ENCODE results near the gene CDK13. TPM values are rescaled to one million over a fixed set of nuclear protein-coding genes. Genes with fewer than 3 reads are reported as not detected.

Gene CDK13
- total and polyA plus RNA-seq, 3 experiments from 2014 or later = 43.2 to 45.8 (median 43.9) TPM

GRCh38 chr7:39950473-39951225, 593 bp downstream of the CDK13 start:
- H3K9me3 Mint-ChIP-seq = peaks cover 0 to 1% (median 0%) of the 10 kb centered on the region in 5 donors
- no peaks in the 10 kb centered on the region for H3K27me3 ChIP-seq (ENCODE audit: insufficient read depth, low read length, poor library complexity, severe bottlenecking)
- H3K27me3 Mint-ChIP-seq = peaks cover 0 to 6% of the 10 kb centered on the region in 2 donors
- peak; percentile 28 to 63 (median 50) for DNase-seq
- H3K9me3 ChIP-seq (ENCODE audit: low read length) = no peaks in the 10 kb centered on the region
- H3K4me1 ChIP-seq (ENCODE audit: insufficient read depth, low read length) = peaks cover 37% of the 10 kb centered on the region
- peaks cover 52 to 64% (median 61%) of the 10 kb centered on the region in 3 donors for H3K4me1 Mint-ChIP-seq
- no peaks in the 10 kb centered on the region for H3K36me3 ChIP-seq (ENCODE audit: insufficient read depth, low read length)
- peak overlapping the region; percentile 93 for H3K27ac ChIP-seq (ENCODE audit: low read depth, low read length)
- ChIA-PET CTCF (interaction anchor here (0.9 to 5.8 kb wide), 11 partner anchors 9 to 370 kb away, joined by 3 to 45 read pairs (median 5); partner anchors contain the start of genes MPLKIP and SUGCT), POLR2A (interaction anchor here (0.6 to 2.5 kb wide), 8 partner anchors 28 to 1774 kb away, joined by 3 to 14 read pairs (median 4); partner anchors contain the start of genes MPLKIP, RALA and SUGCT)
- peaks cover 0 to 30% (median 1%) of the 10 kb centered on the region in 3 donors for H3K36me3 Mint-ChIP-seq
- H3K27ac Mint-ChIP-seq = peak overlapping the region; percentile 87 to 100 (median 98)
- H3K4me3 Mint-ChIP-seq = peak overlapping the region; percentile 88 to 99 (median 98)
- H3K4me3 ChIP-seq (ENCODE audit: low read length) = peak overlapping the region; percentile 85

GRCh38 chr7:39951226-39952194, 1.5 kb downstream of the CDK13 start:
- Histone ChIP-seq H3K4me1 (ENCODE audit: insufficient read depth, low read length) (peaks cover 43% of the 10 kb centered on the region), H3K27ac (ENCODE audit: low read depth, low read length) (peak overlapping the region; percentile 93), H3K4me3 (ENCODE audit: low read length) (peak overlapping the region; percentile 89), H3K9me3 (ENCODE audit: low read length) (no peaks in the 10 kb centered on the region), H3K27me3 (ENCODE audit: insufficient read depth, low read length, poor library complexity, severe bottlenecking) (no peaks in the 10 kb centered on the region), H3K36me3 (ENCODE audit: insufficient read depth, low read length) (no peaks in the 10 kb centered on the region)
- Mint-ChIP-seq H3K4me1 (peaks cover 57 to 72% (median 70%) of the 10 kb centered on the region in 3 donors), H3K27me3 (peaks cover 0 to 6% of the 10 kb centered on the region in 2 donors), H3K4me3 (peak overlapping the region; percentile 94 to 98 (median 98)), H3K27ac (peak overlapping the region; percentile 94 to 98 (median 96)), H3K36me3 (peaks cover 0 to 33% (median 1%) of the 10 kb centered on the region in 3 donors), H3K9me3 (peaks cover 0 to 1% (median 0%) of the 10 kb centered on the region in 5 donors)
- POLR2A ChIA-PET = interaction anchor here (0.6 to 2.1 kb wide), 6 partner anchors 36 to 1774 kb away, joined by 3 to 8 read pairs (median 3); partner anchors contain the start of gene RALA
- DNase-seq = peak; percentile 53 to 82 (median 68)
- CTCF ChIA-PET = interaction anchor here (0.8 to 5.8 kb wide), 14 partner anchors 8 to 371 kb away, joined by 3 to 45 read pairs (median 5); partner anchors contain the start of genes MPLKIP and SUGCT

GRCh38 chr7:39952374-39952773, 2.3 kb downstream of the CDK13 start:
- DNase-seq = peak in 2 of 5 donors; percentile 40 to 45
- H3K4me1 ChIP-seq (ENCODE audit: insufficient read depth, low read length) = peaks cover 50% of the 10 kb centered on the region
- peak overlapping the region; percentile 93 for H3K27ac ChIP-seq (ENCODE audit: low read depth, low read length)
- H3K27ac Mint-ChIP-seq = peak overlapping the region; percentile 94 to 98 (median 96)
- no peaks in the 10 kb centered on the region for H3K9me3 ChIP-seq (ENCODE audit: low read length)
- peak overlapping the region; percentile 89 for H3K4me3 ChIP-seq (ENCODE audit: low read length)
- H3K9me3 Mint-ChIP-seq = peaks cover 0 to 1% (median 0%) of the 10 kb centered on the region in 5 donors
- peaks cover 0 to 37% (median 8%) of the 10 kb centered on the region in 3 donors for H3K36me3 Mint-ChIP-seq
- ChIA-PET POLR2A (interaction anchor here (2.1 kb wide), 1 partner anchor 95 kb away, joined by 8 read pairs; no protein-coding TSS in a partner anchor), CTCF (interaction anchor here (1.2 to 5.8 kb wide), 4 partner anchors 20 to 181 kb away, joined by 4 to 45 read pairs (median 19); partner anchors contain the start of genes MPLKIP and SUGCT)
- peaks cover 0 to 6% of the 10 kb centered on the region in 2 donors for H3K27me3 Mint-ChIP-seq
- H3K4me3 Mint-ChIP-seq = peak overlapping the region; percentile 94 to 98 (median 98)
- H3K27me3 ChIP-seq (ENCODE audit: insufficient read depth, low read length, poor library complexity, severe bottlenecking) = no peaks in the 10 kb centered on the region
- no peaks in the 10 kb centered on the region for H3K36me3 ChIP-seq (ENCODE audit: insufficient read depth, low read length)
- H3K4me1 Mint-ChIP-seq = peaks cover 66 to 77% (median 77%) of the 10 kb centered on the region in 3 donors

GRCh38 chr7:39952803-39953202, 2.7 kb downstream of the CDK13 start:
- no peak for DNase-seq
- peak overlapping the region; percentile 93 for H3K27ac ChIP-seq (ENCODE audit: low read depth, low read length)
- peak overlapping the region; percentile 89 for H3K4me3 ChIP-seq (ENCODE audit: low read length)
- peak overlapping the region; percentile 1 to 95 (median 88) for H3K27ac Mint-ChIP-seq
- no peaks in the 10 kb centered on the region for H3K9me3 ChIP-seq (ENCODE audit: low read length)
- POLR2A ChIA-PET = no interaction called here
- peaks cover 0 to 38% (median 8%) of the 10 kb centered on the region in 3 donors for H3K36me3 Mint-ChIP-seq
- H3K4me1 Mint-ChIP-seq = peaks cover 68 to 77% (median 77%) of the 10 kb centered on the region in 3 donors
- peaks cover 0 to 6% of the 10 kb centered on the region in 2 donors for H3K27me3 Mint-ChIP-seq
- peaks cover 0 to 1% (median 0%) of the 10 kb centered on the region in 5 donors for H3K9me3 Mint-ChIP-seq
- no peaks in the 10 kb centered on the region for H3K27me3 ChIP-seq (ENCODE audit: insufficient read depth, low read length, poor library complexity, severe bottlenecking)
- H3K36me3 ChIP-seq (ENCODE audit: insufficient read depth, low read length) = no peaks in the 10 kb centered on the region
- peak overlapping the region; percentile 81 to 98 (median 97) for H3K4me3 Mint-ChIP-seq
- CTCF ChIA-PET = interaction anchor here (2.1 to 5.8 kb wide), 4 partner anchors 56 to 181 kb away, joined by 6 to 45 read pairs (median 19); partner anchors contain the start of genes MPLKIP and SUGCT
- peaks cover 50% of the 10 kb centered on the region for H3K4me1 ChIP-seq (ENCODE audit: insufficient read depth, low read length)

- no peaks in the 10 kb centered on the region for H3K9me3 ChIP-seq (ENCODE audit: low read length)
- H3K9me3 Mint-ChIP-seq = no peaks in the 10 kb centered on the region
- H3K27ac Mint-ChIP-seq = peak overlapping the region in 7 of 8 donors; percentile 15 to 39 (median 33)
- H3K36me3 ChIP-seq (ENCODE audit: insufficient read depth, low read length) = no peaks in the 10 kb centered on the region
- no peak for DNase-seq
- no peaks in the 10 kb centered on the region for H3K27me3 ChIP-seq (ENCODE audit: insufficient read depth, low read length, poor library complexity, severe bottlenecking)
- ChIA-PET CTCF (interaction anchor here (2.1 kb wide), 1 partner anchor 98 kb away, joined by 6 read pairs; no protein-coding TSS in a partner anchor), POLR2A (no interaction called here)
- H3K27ac ChIP-seq (ENCODE audit: low read depth, low read length) = no peak overlapping the region
- H3K27me3 Mint-ChIP-seq = no peaks in the 10 kb centered on the region
- peak overlapping the region; percentile 4 for H3K4me3 ChIP-seq (ENCODE audit: low read length)
- peaks cover 65 to 75% (median 74%) of the 10 kb centered on the region in 3 donors for H3K4me1 Mint-ChIP-seq
- peaks cover 49% of the 10 kb centered on the region for H3K4me1 ChIP-seq (ENCODE audit: insufficient read depth, low read length)
- H3K36me3 Mint-ChIP-seq = peaks cover 0 to 37% (median 8%) of the 10 kb centered on the region in 3 donors
- H3K4me3 Mint-ChIP-seq = peak overlapping the region; percentile 63 to 98 (median 74)
Observed at GRCh38 chr7:39954694-39955093, 4.6 kb downstream of the CDK13 start.

- H3K4me3 ChIP-seq (ENCODE audit: low read length) = no peak overlapping the region
- no peaks in the 10 kb centered on the region for H3K9me3 ChIP-seq (ENCODE audit: low read length)
- Mint-ChIP-seq H3K9me3 (no peaks in the 10 kb centered on the region), H3K36me3 (peaks cover 11 to 42% (median 15%) of the 10 kb centered on the region in 3 donors), H3K27me3 (no peaks in the 10 kb centered on the region), H3K4me1 (peaks cover 72 to 88% (median 84%) of the 10 kb centered on the region in 3 donors), H3K27ac (peak overlapping the region in 2 of 8 donors; percentile 26 to 28), H3K4me3 (peak overlapping the region in 6 of 7 donors; percentile 29 to 55 (median 44))
- ChIA-PET CTCF (no interaction called here), POLR2A (no interaction called here)
- H3K4me1 ChIP-seq (ENCODE audit: insufficient read depth, low read length) = peaks cover 53% of the 10 kb centered on the region
- H3K36me3 ChIP-seq (ENCODE audit: insufficient read depth, low read length) = no peaks in the 10 kb centered on the region
- no peak overlapping the region for H3K27ac ChIP-seq (ENCODE audit: low read depth, low read length)
- no peak for DNase-seq
- no peaks in the 10 kb centered on the region for H3K27me3 ChIP-seq (ENCODE audit: insufficient read depth, low read length, poor library complexity, severe bottlenecking)
Observed at GRCh38 chr7:39958038-39958437, 8.0 kb downstream of the CDK13 start.

All from CD8-positive, alpha-beta memory T cell (primary cell).